EL (cell line): ENCODE results near the gene BCORL1.

Source experiments
- DNase-seq: peaks from one replicate; pipeline ENCODE4 v3.0.0-alpha.2; 2016

The BCORL1 gene

DNA sequence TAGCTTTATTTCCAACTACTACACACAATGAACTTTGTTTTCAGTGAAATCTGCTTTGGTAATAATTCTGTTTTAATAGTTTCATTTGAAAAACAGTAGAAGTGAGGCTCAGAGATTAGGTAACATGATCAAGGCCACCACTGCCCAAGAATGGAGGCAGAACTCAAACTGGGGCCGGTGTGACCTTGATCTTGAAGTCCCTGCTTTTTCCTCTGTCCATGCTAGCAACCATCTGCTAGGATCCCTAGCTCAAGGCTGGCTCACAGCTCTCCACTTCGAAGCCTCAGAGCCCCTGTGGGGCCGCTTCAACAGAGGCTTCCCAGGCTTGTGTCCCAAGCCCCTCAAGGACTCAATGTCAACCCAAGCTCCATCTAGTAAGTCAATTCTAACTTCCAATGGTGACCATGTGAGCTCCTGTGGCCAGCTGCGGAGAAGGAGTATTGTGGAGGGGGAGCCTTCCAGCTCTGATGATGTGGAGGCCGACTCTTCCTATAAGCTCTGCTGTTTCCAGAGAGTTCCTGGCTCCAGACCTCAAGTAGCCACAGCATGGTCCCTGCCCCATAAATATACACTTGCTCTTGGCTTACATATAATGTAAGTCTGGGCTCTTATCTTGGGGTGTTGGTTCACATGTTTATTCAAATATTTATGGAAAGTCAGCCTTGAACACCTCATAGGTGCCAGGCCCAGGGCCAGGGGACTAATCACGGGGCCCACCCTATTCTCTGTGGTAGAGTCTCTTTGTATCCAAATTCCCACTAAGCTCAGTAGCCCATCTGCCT, 113.0 kb downstream of the BCORL1 start:
- no peak for DNase-seq

DNA sequence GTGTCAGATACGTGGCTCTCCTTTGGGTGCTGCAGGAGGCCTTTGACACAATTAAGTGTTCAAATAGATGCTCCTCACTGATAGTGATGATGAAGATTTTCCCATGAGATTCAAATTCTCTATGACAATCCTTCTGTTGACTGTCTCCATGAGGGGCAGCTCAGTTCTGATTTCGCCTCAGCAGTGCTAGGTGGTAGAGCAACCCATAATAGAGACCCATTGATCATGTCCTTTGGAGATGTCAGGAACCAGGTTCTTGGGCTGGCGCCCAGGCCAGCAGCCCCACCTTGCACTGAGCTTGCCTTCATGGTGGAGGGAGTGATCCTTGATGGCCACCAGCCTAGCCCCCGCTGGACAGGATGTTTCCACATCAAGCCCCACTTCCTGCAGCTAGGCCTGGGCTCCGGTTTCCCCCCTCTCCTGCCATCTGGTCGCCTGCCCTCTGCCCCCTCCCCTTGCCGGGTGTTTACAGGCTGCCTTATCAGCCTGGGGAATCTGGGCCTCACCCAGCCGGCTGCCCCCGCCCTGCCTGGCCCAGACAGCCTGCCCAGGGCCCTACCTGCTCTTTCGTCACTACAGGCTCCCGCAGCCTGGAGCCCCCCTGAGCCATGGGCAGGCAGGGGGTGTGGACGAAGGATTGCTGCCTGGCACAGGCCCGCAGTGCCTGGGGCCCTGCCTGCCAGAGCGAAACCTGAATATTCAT, 115.2 kb downstream of the BCORL1 start:
- DNase-seq, result no peak

DNA sequence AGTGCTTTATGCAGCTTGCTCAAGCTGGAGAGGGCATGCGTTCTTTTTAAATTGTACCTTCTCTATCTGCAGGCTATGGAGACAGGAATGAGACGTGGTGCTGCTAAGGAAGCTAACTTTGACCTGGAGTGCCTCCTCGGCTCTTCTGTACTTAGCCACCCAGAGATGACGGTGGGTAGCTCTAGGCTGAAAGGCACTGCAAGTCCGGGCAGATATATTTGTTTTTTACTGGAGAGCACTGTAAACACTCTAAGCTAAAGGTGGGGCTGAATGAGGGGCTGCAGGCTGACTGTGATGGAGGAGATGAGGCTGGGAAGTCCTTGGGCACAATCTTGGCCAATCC, 115.7 kb downstream of the BCORL1 start:
- no peak for DNase-seq

DNA sequence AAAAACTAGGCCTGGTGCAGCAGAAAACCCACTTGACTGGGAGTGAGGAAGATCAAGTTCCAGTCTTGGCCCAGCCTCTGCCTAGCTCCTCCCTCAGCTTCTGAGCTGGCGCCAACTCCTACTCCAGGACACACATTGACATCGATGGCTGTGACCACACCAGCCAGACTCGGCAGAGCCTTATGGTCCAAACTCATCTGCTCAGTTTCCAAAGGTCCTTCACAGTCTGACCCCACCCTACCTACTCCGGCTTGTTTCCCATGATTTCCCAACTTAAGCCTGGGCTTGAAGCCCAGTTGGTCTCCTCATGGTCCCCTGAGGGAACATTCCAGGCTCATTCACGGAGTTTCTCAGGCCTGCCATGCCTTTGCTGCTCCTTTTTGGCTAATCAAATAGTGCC, 117.7 kb downstream of the BCORL1 start:
- peak; percentile 52 for DNase-seq

DNA sequence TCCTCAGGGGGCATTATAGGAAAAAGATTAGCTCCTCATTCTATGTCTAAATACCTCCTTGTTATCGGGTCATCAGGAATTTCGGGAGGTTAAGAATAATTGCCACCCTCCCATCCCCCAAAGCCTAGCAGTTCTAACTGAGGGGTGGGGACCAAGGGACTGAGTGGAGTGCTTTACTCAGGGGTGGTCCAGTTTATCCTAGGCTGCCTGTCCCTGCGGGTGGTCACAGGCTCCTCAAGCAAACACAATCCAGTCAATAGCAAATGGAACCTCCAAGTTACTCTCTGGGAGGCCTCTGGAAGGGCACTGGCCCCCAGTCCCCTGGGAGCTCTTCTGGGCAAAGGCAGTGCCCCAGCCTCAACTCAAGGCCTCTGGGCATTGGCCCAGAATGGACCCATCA, 121.2 kb downstream of the BCORL1 start:
- no peak for DNase-seq

DNA sequence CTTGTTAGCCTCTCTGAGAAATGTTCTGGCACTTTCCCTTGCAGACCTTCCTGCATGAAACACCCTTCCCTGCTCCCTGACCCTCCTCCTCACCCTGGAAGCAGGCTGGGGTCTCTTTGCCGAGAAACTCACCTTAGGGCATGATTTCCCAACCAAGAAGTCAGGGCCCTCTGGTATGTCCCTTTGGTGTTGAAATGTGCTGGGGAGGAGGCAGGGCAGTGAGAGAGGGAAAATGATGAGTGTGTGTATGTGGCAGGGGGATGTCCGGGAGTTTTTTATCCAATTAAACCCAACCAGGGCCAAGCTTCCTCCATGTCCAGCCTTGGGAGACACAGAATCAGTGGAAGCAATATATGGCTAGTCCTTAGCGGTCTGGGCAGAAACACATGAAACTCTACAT, 122.8 kb downstream of the BCORL1 start:
- no peak for DNase-seq

DNA sequence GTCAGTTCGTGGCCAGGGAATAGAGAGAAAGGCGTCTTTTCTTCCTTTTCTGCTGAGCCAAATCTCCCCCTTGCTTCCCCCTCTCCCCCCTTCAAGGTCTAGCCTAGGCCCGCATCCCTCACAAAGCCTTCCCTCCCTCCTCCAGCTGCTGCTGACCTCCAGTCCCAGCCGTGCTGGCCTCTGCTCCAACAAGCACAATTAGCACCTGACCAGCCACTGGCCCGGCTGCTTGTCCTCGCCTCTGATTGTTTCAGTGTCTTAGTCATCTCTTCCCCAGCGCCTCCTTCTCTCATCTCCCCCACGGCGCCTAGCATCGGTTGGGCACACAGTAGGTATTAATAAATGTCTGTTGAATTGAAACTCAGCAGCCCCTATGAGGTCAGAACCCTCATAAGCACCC, 123.6 kb downstream of the BCORL1 start:
- no peak for DNase-seq
